Omental fat pad (tissue), 4 donors: ENCODE results near the gene VWCE. TPM values are rescaled to one million over a fixed set of nuclear protein-coding genes. Genes with fewer than 3 reads are reported as not detected.

ENCODE experiments used
- ATAC-seq: fragments of 150-250 bp; one replicate; pipeline ENCODE4 v1.9.1; 2016; ENCODE audit warnings: mild to moderate bottlenecking, moderate library complexity; ENCODE audit not compliant: low FRiP score
- DNase-seq: peaks from one replicate; pipeline ENCODE4 v3.0.0-alpha.2; 2019; ENCODE audit warnings: low spot score
- CTCF ChIP-seq, 3 donors: fragments of 450-650 bp; IDR thresholded peaks; one replicate each; pipeline ENCODE4 v1.5.1; 2016 to 2017; ENCODE audit warnings: antibody characterized with exemption in 3 of 3, mild to moderate bottlenecking in 3 of 3, moderate library complexity in 2 of 3
- total RNA-seq, 4 donors: library from RNA; depleted of rRNA; stranded (reverse); fragments of >200 nt; gene quantifications; one replicate each; pipeline ENCODE4 v1.1.0, GENCODE V29; 2016

Gene VWCE, protein sequence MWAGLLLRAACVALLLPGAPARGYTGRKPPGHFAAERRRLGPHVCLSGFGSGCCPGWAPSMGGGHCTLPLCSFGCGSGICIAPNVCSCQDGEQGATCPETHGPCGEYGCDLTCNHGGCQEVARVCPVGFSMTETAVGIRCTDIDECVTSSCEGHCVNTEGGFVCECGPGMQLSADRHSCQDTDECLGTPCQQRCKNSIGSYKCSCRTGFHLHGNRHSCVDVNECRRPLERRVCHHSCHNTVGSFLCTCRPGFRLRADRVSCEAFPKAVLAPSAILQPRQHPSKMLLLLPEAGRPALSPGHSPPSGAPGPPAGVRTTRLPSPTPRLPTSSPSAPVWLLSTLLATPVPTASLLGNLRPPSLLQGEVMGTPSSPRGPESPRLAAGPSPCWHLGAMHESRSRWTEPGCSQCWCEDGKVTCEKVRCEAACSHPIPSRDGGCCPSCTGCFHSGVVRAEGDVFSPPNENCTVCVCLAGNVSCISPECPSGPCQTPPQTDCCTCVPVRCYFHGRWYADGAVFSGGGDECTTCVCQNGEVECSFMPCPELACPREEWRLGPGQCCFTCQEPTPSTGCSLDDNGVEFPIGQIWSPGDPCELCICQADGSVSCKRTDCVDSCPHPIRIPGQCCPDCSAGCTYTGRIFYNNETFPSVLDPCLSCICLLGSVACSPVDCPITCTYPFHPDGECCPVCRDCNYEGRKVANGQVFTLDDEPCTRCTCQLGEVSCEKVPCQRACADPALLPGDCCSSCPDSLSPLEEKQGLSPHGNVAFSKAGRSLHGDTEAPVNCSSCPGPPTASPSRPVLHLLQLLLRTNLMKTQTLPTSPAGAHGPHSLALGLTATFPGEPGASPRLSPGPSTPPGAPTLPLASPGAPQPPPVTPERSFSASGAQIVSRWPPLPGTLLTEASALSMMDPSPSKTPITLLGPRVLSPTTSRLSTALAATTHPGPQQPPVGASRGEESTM
- total RNA-seq = 1 to 10 TPM in 3 of 4 donors, under 1 TPM in 1; 0.94 to 6.9 (median 4.6) TPM

- DNase-seq (no peak), ATAC-seq (peak; percentile 46)
- no peak for TF ChIP-seq CTCF (IDR thresholded peaks at IDR 0.05)
These were observed at the start of gene VWCE for GRCh38 chr11:61294717-61295595. TSS of gene VWCE (minus strand) at chr11:61295316. CDS start at chr11:61295037, 279 bp downstream.

DNA sequence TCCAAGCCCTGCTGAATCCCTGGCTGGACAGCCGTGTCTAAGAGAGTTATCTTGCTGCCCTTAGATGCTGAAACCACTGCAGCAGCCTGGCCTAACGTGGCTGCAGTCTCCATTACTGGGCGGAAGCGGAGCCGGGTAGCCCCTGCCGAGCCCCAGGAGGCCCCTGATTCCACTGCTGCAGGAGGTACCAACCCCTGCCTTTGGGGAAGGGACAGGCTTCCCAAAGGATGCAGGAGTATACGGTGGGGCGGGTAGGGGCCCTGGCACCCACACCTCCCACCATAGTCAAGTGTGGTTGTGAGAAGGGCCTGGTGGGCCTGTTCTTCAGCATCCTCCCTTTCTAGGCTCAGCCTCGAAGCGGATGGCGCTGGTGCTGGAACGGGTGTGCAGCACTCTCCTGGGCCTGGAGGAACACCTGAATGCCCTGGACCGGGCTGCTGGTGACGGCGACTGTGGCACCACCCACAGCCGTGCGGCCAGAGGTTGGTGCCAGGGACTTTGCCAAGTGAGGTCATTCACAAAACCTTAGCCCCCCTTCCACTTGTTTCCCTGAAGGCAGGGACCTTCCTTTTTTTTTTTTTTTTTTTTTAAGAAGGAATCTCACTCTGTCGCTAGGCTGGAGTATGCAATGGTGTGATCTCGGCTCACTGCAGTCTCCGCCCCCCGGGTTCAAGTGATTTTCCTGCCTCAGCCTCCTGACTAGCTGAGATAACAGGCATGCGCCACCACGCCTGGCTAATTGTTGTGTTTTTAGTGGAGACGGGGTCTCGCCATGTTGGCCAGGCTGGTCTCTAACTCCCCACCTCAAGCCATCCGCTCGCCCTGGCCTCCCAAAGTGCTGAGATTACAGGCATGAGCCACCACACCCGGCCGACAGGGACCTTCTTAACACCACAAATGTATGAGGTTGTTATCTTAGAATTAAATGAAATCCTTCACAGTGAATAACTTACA, 49.0 kb upstream of the VWCE start:
- DNase-seq (no peak), ATAC-seq (no peak)
- TF ChIP-seq CTCF (IDR thresholded peaks at IDR 0.05) = no peak

- ATAC-seq (no peak), DNase-seq (no peak)
- TF ChIP-seq CTCF (IDR thresholded peaks at IDR 0.05) = no peak
These were observed 47.2 kb upstream of the VWCE start for GRCh38 chr11:61342207-61342803.

GRCh38 chr11:61341706-61342105, 46.6 kb upstream of the VWCE start:
- no peak for DNase-seq
- ATAC-seq = no peak
- no peak for TF ChIP-seq CTCF (IDR thresholded peaks at IDR 0.05)

- no peak for ATAC-seq
- no peak for TF ChIP-seq CTCF (IDR thresholded peaks at IDR 0.05)
These were observed 45.9 kb upstream of the VWCE start for GRCh38 chr11:61340979-61341378.

More at GRCh38 chr11:61340979-61341378, 45.9 kb upstream of the VWCE start:
- no peak for DNase-seq
